ENCODE data around the gene GIPC1. TPM values are rescaled to one million over a fixed set of nuclear protein-coding genes. Genes with fewer than 3 reads are reported as not detected.

Gene GIPC1
- total RNA-seq, 1 donor from 2014 or later, result 23.6 TPM

GRCh38 chr19:14494411-14494810 lies 1.5 kb downstream of the GIPC1 start:
- Mint-ChIP-seq H3K4me3 (peak overlapping the region; percentile 95), H3K36me3 (peaks cover 13% of the 10 kb centered on the region), H3K27ac (peak overlapping the region; percentile 21), H3K9me3 (no peaks in the 10 kb centered on the region), H3K27me3 (ENCODE audit: insufficient read depth, low read depth) (peaks cover 14% of the 10 kb centered on the region), H3K4me1 (peaks cover 24% of the 10 kb centered on the region)
- Histone ChIP-seq H3K79me2 (ENCODE audit: low read depth) (peaks cover 35% of the 10 kb centered on the region), H3K9ac (no peak overlapping the region), H3K4me1 (peaks cover 10% of the 10 kb centered on the region), H3K27me3 (no peaks in the 10 kb centered on the region), H3F3A (ENCODE audit: low read depth) (peaks cover 13% of the 10 kb centered on the region), H2AFZ (replicated peaks) (no peak overlapping the region), H4K20me1 (ENCODE audit: low read depth) (peaks cover 33% of the 10 kb centered on the region), H3K4me3 (peak overlapping the region; percentile 91), H3K4me2 (peak overlapping the region; percentile 87), H3K27ac (no peak overlapping the region), H3K36me3 (no peaks in the 10 kb centered on the region), H3K9me3 (ENCODE audit: low read depth) (no peaks in the 10 kb centered on the region)
- DNase-seq (ENCODE audit: low spot score), result no peak
- TF ChIP-seq EZH2phosphoT487 (IDR thresholded peaks at IDR 0.05) (no peak), EZH2 (IDR thresholded peaks at IDR 0.05) (no peak), CTCF (IDR thresholded peaks at IDR 0.05) (no peak)

- no peak overlapping the region for H3K4me2 ChIP-seq
- no peak overlapping the region for H3K27ac ChIP-seq
- H3K27me3 Mint-ChIP-seq (ENCODE audit: insufficient read depth, low read depth), result peaks cover 12% of the 10 kb centered on the region
- H3F3A ChIP-seq (ENCODE audit: low read depth), result peaks cover 13% of the 10 kb centered on the region
- TF ChIP-seq EZH2phosphoT487 (IDR thresholded peaks at IDR 0.05) (no peak), EZH2 (IDR thresholded peaks at IDR 0.05) (no peak), CTCF (IDR thresholded peaks at IDR 0.05) (no peak)
- peaks cover 33% of the 10 kb centered on the region for H4K20me1 ChIP-seq (ENCODE audit: low read depth)
- H2AFZ ChIP-seq (replicated peaks), result no peak overlapping the region
- no peaks in the 10 kb centered on the region for H3K9me3 Mint-ChIP-seq
- no peak for DNase-seq (ENCODE audit: low spot score)
- no peaks in the 10 kb centered on the region for H3K9me3 ChIP-seq (ENCODE audit: low read depth)
- H3K4me1 Mint-ChIP-seq, result peaks cover 24% of the 10 kb centered on the region
- H3K79me2 ChIP-seq (ENCODE audit: low read depth), result peaks cover 35% of the 10 kb centered on the region
- peak overlapping the region; percentile 66 for H3K27ac Mint-ChIP-seq
- no peak overlapping the region for H3K4me3 ChIP-seq
- H3K36me3 Mint-ChIP-seq, result peaks cover 17% of the 10 kb centered on the region
- no peak overlapping the region for H3K9ac ChIP-seq
- no peaks in the 10 kb centered on the region for H3K36me3 ChIP-seq
- H3K4me3 Mint-ChIP-seq, result peak overlapping the region; percentile 44
- no peaks in the 10 kb centered on the region for H3K27me3 ChIP-seq
- H3K4me1 ChIP-seq, result peaks cover 10% of the 10 kb centered on the region
Observed at GRCh38 chr19:14492756-14493337, 3.1 kb downstream of the GIPC1 start.

GRCh38 chr19:14487370-14488125 lies 8.4 kb downstream of the GIPC1 start:
- H3F3A ChIP-seq (ENCODE audit: low read depth), result peaks cover 8% of the 10 kb centered on the region
- no peaks in the 10 kb centered on the region for H3K27me3 ChIP-seq
- H3K9ac ChIP-seq, result no peak overlapping the region
- no peak overlapping the region for H2AFZ ChIP-seq (replicated peaks)
- no peaks in the 10 kb centered on the region for H3K36me3 ChIP-seq
- Mint-ChIP-seq H3K4me3 (no peak overlapping the region), H3K9me3 (no peaks in the 10 kb centered on the region), H3K4me1 (peaks cover 4% of the 10 kb centered on the region), H3K36me3 (peaks cover 23% of the 10 kb centered on the region), H3K27me3 (ENCODE audit: insufficient read depth, low read depth) (peaks cover 1% of the 10 kb centered on the region), H3K27ac (no peak overlapping the region)
- H3K79me2 ChIP-seq (ENCODE audit: low read depth), result peaks cover 9% of the 10 kb centered on the region
- H3K27ac ChIP-seq, result no peak overlapping the region
- H3K4me1 ChIP-seq, result no peaks in the 10 kb centered on the region
- peaks cover 17% of the 10 kb centered on the region for H4K20me1 ChIP-seq (ENCODE audit: low read depth)
- TF ChIP-seq CTCF (IDR thresholded peaks at IDR 0.05) (no peak), EZH2phosphoT487 (IDR thresholded peaks at IDR 0.05) (no peak), EZH2 (IDR thresholded peaks at IDR 0.05) (no peak)
- no peaks in the 10 kb centered on the region for H3K9me3 ChIP-seq (ENCODE audit: low read depth)
- no peak for DNase-seq (ENCODE audit: low spot score)
- H3K4me2 ChIP-seq, result no peak overlapping the region
- H3K4me3 ChIP-seq, result no peak overlapping the region
